Measurements from ENCODE around the gene CLCN7. TPM values are rescaled to one million over a fixed set of nuclear protein-coding genes. Genes with fewer than 3 reads are reported as not detected.

The CLCN7 gene
- total RNA-seq, 1 experiment from 2014 or later = 127 TPM

DNA sequence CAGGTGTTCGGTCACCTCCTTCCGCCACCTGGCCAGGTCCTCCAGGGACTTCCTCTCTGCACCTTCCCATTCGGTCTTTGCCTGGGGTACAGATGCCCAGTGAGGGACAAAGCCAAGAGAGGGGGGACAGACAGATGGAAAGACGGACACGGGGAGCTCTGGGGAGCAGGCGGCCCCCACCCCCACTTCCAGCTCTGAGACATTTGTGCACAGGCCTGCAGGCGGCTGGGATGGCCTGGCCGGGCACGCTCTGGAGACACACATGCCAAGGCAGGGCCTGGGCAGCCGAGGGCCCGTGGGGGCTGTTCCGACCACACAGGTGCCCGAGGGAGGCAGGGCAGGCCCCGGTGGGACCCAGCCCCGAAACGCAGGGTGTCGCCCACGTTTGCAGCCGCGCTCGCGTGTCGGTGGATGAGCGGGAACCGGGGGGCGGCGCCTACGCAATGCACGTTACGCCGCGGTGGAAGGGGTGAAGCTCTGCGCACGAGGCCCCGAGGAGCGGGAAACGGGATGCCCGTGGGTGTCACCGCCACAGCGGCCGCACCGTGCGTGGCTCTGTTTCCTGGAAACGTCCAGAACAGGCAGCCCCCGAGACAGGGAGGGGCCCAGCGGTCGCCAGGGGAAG is 38.0 kb downstream of the CLCN7 start:
- H3K27me3 Mint-ChIP-seq (ENCODE audit: insufficient read depth, unreplicated experiment) = no peaks in the 10 kb centered on the region
- POLR2A ChIA-PET = no interaction called here
- H3K9me3 Mint-ChIP-seq (ENCODE audit: unreplicated experiment) = no peaks in the 10 kb centered on the region
- no peaks in the 10 kb centered on the region for H3K27me3 ChIP-seq (replicated peaks; ENCODE audit: control insufficient read depth, insufficient read depth, low read length)
- H3K4me1 Mint-ChIP-seq (ENCODE audit: low read depth, unreplicated experiment) = no peaks in the 10 kb centered on the region
- H3K4me3 Mint-ChIP-seq (ENCODE audit: unreplicated experiment) = no peak overlapping the region
- BruUV-seq (replicated peaks) = no TSS peak
- no peaks in the 10 kb centered on the region for H3K36me3 Mint-ChIP-seq (ENCODE audit: insufficient read depth, unreplicated experiment)
- no peaks in the 10 kb centered on the region for H3K9me3 ChIP-seq
- no peaks in the 10 kb centered on the region for H3K36me3 ChIP-seq (ENCODE audit: control insufficient read depth, insufficient read depth, low read length)
- no peak for DNase-seq
- no peak overlapping the region for H3K4me3 ChIP-seq (ENCODE audit: low read depth, low read length)
- H3K27ac Mint-ChIP-seq (ENCODE audit: unreplicated experiment) = no peak overlapping the region
- CTCF ChIA-PET = no interaction called here
- intact Hi-C loops (cut with micrococcal nuclease; ENCODE audit: unreplicated experiment) = no loop called here
- H3K4me1 ChIP-seq = no peaks in the 10 kb centered on the region
- TF ChIP-seq, protein P1, sequence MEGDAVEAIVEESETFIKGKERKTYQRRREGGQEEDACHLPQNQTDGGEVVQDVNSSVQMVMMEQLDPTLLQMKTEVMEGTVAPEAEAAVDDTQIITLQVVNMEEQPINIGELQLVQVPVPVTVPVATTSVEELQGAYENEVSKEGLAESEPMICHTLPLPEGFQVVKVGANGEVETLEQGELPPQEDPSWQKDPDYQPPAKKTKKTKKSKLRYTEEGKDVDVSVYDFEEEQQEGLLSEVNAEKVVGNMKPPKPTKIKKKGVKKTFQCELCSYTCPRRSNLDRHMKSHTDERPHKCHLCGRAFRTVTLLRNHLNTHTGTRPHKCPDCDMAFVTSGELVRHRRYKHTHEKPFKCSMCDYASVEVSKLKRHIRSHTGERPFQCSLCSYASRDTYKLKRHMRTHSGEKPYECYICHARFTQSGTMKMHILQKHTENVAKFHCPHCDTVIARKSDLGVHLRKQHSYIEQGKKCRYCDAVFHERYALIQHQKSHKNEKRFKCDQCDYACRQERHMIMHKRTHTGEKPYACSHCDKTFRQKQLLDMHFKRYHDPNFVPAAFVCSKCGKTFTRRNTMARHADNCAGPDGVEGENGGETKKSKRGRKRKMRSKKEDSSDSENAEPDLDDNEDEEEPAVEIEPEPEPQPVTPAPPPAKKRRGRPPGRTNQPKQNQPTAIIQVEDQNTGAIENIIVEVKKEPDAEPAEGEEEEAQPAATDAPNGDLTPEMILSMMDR (IDR thresholded peaks at IDR 0.05; ENCODE audit: insufficient read depth in 1 of 2, low read depth in 1 of 2, low read length in 1 of 2, severe bottlenecking in 1 of 2, unreplicated experiment in 1 of 2) = no peak

DNA sequence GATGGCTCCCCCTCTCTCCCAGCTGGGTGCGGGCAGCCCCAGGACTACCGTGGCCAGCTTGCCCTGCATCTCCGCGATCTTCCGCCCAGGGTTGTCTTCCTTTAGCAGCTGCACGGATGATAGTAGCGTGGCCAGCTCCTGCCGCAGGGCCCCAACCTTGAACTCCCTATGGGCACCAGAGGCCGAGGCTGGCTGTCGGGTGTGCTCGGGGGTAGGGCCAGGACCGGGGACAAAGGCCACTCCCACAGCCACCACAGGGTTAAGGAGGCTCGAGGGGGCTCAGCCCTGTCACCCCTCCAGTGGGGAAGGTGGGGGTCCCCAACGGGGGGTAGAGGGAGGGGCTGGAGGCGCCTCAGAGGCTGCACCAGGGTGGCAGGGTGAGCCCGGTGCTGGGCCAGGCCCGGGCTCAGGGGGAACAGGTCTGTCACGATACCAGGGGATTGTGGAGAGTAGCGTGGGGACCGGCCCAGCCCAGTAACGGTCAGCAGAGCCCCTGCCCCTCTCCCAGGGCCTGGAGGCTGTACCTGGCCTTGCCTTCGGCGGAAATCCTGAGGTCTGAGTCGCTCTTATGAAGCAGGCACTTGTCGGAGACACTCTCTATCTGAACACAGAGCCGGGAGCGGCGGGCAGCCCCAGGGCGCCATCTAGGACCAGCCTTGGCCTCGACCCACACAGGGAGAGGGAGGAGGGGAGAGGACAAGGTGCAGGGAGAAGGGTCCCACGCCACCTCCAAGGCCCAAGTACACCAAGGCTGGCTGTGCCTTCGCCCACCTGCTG is 38.7 kb downstream of the CLCN7 start:
- intact Hi-C loops (cut with micrococcal nuclease; ENCODE audit: unreplicated experiment) = no loop called here
- no TSS peak for BruUV-seq (replicated peaks)
- Mint-ChIP-seq H3K36me3 (ENCODE audit: insufficient read depth, unreplicated experiment) (no peaks in the 10 kb centered on the region), H3K27me3 (ENCODE audit: insufficient read depth, unreplicated experiment) (no peaks in the 10 kb centered on the region), H3K27ac (ENCODE audit: unreplicated experiment) (no peak overlapping the region), H3K4me1 (ENCODE audit: low read depth, unreplicated experiment) (no peaks in the 10 kb centered on the region), H3K9me3 (ENCODE audit: unreplicated experiment) (no peaks in the 10 kb centered on the region), H3K4me3 (ENCODE audit: unreplicated experiment) (no peak overlapping the region)
- peak in 1 of 2 experiments; percentile 40 for DNase-seq
- CTCF ChIA-PET = no interaction called here
- Histone ChIP-seq H3K4me3 (ENCODE audit: low read depth, low read length) (no peak overlapping the region), H3K4me1 (peaks cover 3% of the 10 kb centered on the region), H3K9me3 (no peaks in the 10 kb centered on the region), H3K36me3 (ENCODE audit: control insufficient read depth, insufficient read depth, low read length) (no peaks in the 10 kb centered on the region), H3K27me3 (replicated peaks; ENCODE audit: control insufficient read depth, insufficient read depth, low read length) (no peaks in the 10 kb centered on the region)
- TF ChIP-seq, protein P1 (IDR thresholded peaks at IDR 0.05; ENCODE audit: insufficient read depth in 1 of 2, low read depth in 1 of 2, low read length in 1 of 2, severe bottlenecking in 1 of 2, unreplicated experiment in 1 of 2) = peak in 1 of 2 experiments; percentile 22
- POLR2A ChIA-PET = no interaction called here

DNA sequence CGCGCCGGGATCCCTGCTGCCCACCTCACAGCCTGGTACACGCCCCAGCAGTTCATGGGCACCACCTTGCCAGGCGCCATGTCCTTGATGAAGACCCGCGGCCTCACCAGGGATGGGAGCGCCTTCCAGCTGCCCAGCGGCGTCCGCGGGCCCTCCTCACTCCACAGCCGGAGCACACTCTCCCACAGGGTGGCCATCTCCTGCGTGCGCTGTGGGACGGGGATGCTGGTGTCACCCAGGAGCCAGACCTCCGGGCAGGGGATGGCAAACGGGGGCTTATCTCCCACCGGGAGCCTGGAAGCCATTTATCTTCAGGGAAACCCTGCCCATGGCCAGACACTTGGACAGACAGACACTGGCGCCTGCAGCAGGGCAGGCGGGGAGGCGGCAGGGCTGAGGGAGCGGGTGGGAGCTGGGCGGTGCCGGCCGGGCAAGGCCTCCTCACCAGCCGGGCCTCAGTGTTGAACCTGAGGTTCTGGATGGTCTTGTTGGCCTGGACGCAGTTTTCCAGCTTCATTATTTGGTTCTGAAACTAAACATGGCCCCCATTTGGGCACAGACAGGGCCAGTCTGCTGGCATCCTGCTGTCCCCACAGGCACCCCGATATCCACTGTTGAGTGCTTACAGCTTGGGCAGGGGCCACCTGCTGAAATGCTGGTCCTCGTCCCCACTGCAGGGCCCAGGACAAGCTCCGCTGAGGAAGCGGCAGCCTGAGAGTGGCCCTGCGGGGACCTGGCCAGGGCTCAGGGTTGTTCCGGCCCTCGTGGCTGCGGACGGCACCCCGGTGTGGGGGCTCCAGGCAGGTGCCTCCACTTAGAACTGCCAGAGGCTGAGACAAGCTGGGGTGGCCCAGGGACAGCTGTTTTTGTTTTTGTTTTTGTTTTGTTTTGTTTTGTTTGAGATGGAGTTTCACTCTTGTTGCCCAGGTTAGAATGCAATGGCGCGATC is 39.9 kb downstream of the CLCN7 start:
- no peaks in the 10 kb centered on the region for H3K36me3 Mint-ChIP-seq (ENCODE audit: insufficient read depth, unreplicated experiment)
- H3K27ac Mint-ChIP-seq (ENCODE audit: unreplicated experiment) = no peak overlapping the region
- ChIA-PET POLR2A (no interaction called here), CTCF (no interaction called here)
- Histone ChIP-seq H3K27me3 (replicated peaks; ENCODE audit: control insufficient read depth, insufficient read depth, low read length) (no peaks in the 10 kb centered on the region), H3K36me3 (ENCODE audit: control insufficient read depth, insufficient read depth, low read length) (no peaks in the 10 kb centered on the region), H3K4me1 (peaks cover 14% of the 10 kb centered on the region), H3K4me3 (ENCODE audit: low read depth, low read length) (no peak overlapping the region), H3K9me3 (no peaks in the 10 kb centered on the region)
- H3K27me3 Mint-ChIP-seq (ENCODE audit: insufficient read depth, unreplicated experiment) = no peaks in the 10 kb centered on the region
- no peaks in the 10 kb centered on the region for H3K9me3 Mint-ChIP-seq (ENCODE audit: unreplicated experiment)
- no peaks in the 10 kb centered on the region for H3K4me1 Mint-ChIP-seq (ENCODE audit: low read depth, unreplicated experiment)
- intact Hi-C loops (cut with micrococcal nuclease; ENCODE audit: unreplicated experiment) = no loop called here
- no peak for DNase-seq
- H3K4me3 Mint-ChIP-seq (ENCODE audit: unreplicated experiment) = no peak overlapping the region
- BruUV-seq (replicated peaks) = no TSS peak
- TF ChIP-seq, protein P1 (IDR thresholded peaks at IDR 0.05; ENCODE audit: insufficient read depth in 1 of 2, low read depth in 1 of 2, low read length in 1 of 2, severe bottlenecking in 1 of 2, unreplicated experiment in 1 of 2) = no peak
